HG03025 (cell line): ENCODE results near the gene OR2F2.
A peak's percentile ranks its signal among the peaks of the same experiment; 100 is the strongest.

Experiments used
- ATAC-seq: cut with Tn5 transposase; IDR thresholded peaks from one replicate; pipeline ENCODE4 v1.9.1; 2021; ENCODE audit warnings: mild to moderate bottlenecking, moderate library complexity; ENCODE audit not compliant: unreplicated experiment, low FRiP score

Gene OR2F2, protein sequence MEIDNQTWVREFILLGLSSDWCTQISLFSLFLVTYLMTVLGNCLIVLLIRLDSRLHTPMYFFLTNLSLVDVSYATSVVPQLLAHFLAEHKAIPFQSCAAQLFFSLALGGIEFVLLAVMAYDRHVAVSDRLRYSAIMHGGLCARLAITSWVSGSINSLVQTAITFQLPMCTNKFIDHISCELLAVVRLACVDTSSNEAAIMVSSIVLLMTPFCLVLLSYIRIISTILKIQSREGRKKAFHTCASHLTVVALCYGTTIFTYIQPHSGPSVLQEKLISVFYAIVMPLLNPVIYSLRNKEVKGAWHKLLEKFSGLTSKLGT

GRCh38 chr7:143934526-143935325 lies at the start of gene OR2F2:
TSS of gene OR2F2 (plus strand) at chr7:143935233. CDS start at chr7:143935233, 0 bp downstream.
- no peak for ATAC-seq

GRCh38 chr7:143885951-143886350 lies 49.1 kb upstream of the OR2F2 start:
- no peak for ATAC-seq

DNA sequence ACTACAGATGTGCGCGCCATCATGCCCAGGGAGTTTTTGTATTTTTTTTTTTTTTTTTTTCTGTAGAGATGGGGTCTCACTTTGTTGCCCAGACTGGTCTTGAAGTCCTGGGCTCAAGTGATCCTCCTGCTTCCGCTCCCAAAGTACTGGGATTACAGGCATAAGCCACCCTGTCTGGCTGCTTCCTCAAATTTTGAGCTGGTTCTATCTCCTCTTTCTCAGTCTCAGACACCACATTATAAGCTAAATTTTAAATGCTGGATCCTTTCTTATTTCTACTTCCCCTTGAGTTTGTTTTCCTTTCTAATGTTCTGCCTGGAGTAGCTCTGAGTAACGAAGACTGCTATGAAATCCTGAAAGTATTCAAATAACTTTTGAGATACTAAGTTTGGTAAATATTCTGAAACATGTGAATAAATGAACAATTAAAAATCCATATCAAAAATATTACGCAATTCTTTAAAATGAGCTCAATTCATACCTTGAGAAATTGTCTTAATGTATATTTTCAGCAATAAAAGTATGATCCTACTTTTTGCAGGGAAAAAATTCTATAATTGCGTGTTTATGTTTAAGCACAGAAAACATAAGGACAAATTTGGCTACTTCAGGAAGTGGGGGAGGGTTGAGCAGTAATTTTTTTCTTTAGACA lies 48.1 kb upstream of the OR2F2 start:
- no peak for ATAC-seq

DNA sequence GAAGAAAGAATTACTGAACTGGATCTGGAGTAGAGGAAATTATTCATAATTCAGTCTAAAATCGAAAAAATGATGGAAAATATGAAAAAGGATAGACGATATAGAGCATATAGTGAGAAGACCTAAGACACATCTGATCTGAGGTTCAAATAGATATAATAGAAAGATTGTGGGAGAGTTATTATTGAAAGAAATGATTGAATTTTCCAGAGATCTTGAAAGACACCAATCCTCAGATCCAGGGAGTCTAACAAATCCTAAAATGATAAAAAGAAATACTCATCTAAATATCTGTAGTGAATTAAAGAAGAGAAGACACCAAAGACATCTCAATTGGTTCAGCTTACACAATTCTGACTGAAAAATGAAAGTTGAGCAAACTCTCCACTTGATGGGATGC lies 46.0 kb upstream of the OR2F2 start:
- no peak for ATAC-seq

DNA sequence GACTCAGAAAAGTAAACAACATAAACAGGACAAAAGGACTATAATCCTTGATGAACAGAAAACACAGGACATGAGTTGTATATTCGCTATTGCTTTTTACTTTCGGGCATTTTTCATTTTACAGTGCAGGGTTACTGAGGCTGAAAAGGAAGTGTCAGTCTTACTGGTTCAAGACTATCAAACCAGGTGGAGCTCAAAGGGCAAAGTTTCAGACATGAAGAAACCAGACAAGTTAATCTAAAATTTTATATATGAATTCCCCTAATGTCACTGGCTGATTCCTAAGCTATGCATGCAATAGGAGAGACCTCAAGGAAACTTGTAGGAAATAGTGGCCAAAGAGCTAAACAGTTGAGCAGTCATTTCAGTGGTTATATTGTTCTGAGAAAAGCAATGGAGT lies 44.5 kb upstream of the OR2F2 start:
- no peak for ATAC-seq

DNA sequence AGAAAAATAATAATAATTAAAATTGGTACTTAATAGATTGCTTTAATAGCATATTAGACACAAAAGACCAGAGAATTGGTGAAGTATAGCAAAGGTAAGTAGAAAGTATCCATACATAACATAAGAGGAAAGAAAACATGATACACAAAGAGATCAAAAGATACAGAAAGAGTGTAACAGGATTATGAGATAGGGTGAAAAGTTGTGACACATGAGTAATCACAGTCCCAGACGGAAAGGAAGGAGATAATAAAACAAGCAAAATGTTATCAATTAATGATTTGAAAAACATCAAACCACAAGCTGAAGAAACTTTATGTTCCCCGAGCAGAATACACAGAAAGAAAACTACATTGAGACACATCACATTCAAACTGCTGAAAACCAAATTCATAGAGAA lies 43.6 kb upstream of the OR2F2 start:
- no peak for ATAC-seq

DNA sequence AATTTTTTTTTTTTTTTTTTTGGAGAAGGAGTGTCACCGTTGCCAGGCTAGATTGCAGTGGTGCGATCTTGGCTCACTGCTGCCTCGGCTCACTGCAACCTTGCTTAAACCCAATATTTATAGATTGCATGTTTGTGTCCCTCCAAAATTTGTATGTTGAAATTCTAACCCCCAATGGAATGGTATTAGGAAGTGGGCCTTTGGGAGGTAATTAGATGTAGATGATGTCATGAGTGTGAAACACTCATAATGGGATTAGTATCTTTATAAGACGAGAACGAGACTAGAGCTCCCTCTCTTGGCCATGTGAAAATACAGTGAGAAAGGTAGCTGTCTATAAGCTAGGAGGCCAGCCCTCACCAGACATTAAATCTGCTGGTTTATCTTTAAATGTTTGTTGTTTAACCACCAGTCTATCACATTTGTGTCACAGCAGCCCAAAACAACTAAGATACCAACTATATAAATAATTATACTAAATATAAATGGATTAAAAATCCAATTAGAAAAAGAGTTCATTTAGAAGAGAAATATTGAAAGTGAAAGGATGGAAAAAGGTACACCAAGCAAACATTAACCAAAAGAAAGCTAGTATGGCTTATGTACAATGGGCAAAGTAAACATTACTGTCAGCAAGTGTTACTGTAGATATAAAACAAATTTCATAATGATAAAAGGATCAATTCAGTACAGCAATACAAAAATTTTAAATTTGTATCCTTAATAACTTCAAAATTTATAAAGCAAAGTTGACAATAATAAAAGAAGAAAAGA lies 42.3 kb upstream of the OR2F2 start:
- ATAC-seq: peak; percentile 98

GRCh38 chr7:143896667-143897066 lies 38.4 kb upstream of the OR2F2 start:
- no peak for ATAC-seq

DNA sequence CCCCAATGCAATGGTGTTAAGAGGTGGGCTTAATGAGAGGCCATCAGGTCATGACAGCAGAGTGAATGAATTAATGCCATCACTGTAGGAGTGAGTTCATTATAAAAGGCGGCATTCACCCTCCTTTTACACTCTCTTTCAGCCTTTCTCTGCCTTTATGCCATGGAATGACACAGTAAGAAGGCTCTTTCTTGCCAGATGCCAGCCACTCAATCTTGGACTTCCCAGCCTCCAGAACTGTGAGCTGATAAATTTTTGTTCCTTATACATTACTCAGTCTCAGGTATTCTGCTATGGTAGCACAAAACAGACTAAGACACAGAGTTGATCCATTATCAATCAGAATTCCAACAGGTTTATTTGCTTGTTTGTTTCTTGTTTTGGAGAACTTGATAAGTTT lies 36.2 kb upstream of the OR2F2 start:
- ATAC-seq: no peak

GRCh38 chr7:143900230-143900766 lies 34.7 kb upstream of the OR2F2 start:
- no peak for ATAC-seq

DNA sequence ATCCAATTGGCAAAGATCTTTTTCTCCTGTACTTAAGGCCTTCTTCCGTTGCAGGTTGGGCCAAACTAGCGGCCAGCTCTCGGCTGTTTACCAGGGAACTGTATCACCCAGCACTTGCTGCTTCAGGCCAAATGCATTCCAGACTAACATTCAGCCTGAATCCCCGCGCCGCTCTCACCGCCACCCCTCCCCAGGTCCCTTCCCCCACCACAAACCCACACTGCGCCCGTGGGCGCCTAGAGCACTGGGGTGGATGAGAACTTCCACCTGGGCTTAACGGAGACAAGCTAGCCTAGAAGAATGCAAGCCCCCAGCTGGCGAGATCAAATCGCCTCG lies 33.7 kb upstream of the OR2F2 start:
- ATAC-seq: no peak

DNA sequence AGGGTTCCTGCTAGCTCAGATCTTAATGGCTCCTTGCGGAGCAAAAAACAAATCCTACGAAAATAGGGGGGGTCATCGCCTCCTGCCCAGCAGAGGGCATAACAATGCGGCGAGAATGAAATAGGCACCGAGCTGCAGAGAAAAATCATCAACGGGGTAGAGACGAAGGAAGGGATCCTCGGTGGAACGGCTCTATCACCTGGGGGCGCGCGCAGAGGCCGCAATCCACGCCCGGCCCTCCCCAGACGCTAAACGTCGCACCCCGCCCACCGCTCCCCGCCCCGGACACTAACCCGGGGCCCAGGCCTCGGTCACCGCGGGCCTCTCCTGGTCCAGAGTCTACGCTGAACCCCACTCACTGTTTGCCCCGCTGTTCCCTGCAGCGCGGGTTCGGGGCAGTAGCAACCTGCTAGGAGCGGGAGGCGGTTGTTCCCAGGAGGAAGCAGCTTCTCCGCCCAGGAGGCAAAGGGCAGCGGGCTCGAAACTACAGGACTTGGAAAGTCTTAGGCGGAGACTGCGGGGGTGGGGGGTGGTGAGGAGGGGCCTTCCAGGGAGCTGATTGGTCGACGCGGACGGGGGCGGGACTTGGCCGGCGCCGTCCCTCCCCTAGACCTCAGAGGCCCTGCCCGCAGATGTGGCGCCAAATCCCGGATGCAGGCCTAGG lies 33.2 kb upstream of the OR2F2 start, which contains the start of gene TCAF1:
Gene TCAF1 (minus strand): TSS at position 509 of the 664 bp plus-strand sequence. CDS start 25,568 bp downstream, outside the sequence.
- ATAC-seq: peak; percentile 95

GRCh38 chr7:143902332-143902899 lies 32.6 kb upstream of the OR2F2 start:
- no peak for ATAC-seq

GRCh38 chr7:143905509-143905908 lies 29.5 kb upstream of the OR2F2 start:
- no peak for ATAC-seq

GRCh38 chr7:143906151-143906550 lies 28.9 kb upstream of the OR2F2 start:
- ATAC-seq: no peak

GRCh38 chr7:143906895-143907294 lies 28.1 kb upstream of the OR2F2 start:
- ATAC-seq: no peak

- ATAC-seq: no peak
Observed at GRCh38 chr7:143908120-143908519, 26.9 kb upstream of the OR2F2 start.

- ATAC-seq: no peak
Observed at GRCh38 chr7:143909863-143910262, 25.2 kb upstream of the OR2F2 start.

GRCh38 chr7:143910473-143911248 lies 24.4 kb upstream of the OR2F2 start:
- no peak for ATAC-seq
